ENCODE data around the gene PIK3C2A.

DNA sequence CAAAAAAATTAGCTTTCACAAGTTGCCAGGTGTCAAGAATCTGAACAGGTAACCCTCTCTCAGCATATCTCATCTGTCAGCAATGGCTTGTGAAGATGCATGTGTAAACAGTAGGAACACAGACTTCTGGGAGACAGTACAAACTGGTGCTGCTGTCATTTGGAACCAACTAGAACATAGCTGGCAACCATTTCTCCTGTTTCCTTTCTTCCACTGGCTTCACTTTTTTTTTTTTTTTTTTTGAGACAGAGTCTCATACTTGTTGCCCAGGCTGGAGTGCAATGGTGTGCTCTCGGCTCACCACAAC, 2.1 kb upstream of the PIK3C2A start:
- TF ChIP-seq, protein P1, sequence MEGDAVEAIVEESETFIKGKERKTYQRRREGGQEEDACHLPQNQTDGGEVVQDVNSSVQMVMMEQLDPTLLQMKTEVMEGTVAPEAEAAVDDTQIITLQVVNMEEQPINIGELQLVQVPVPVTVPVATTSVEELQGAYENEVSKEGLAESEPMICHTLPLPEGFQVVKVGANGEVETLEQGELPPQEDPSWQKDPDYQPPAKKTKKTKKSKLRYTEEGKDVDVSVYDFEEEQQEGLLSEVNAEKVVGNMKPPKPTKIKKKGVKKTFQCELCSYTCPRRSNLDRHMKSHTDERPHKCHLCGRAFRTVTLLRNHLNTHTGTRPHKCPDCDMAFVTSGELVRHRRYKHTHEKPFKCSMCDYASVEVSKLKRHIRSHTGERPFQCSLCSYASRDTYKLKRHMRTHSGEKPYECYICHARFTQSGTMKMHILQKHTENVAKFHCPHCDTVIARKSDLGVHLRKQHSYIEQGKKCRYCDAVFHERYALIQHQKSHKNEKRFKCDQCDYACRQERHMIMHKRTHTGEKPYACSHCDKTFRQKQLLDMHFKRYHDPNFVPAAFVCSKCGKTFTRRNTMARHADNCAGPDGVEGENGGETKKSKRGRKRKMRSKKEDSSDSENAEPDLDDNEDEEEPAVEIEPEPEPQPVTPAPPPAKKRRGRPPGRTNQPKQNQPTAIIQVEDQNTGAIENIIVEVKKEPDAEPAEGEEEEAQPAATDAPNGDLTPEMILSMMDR (IDR thresholded peaks at IDR 0.05; ENCODE audit: low read length): no peak
- no peak for TF ChIP-seq EZH2 (IDR thresholded peaks at IDR 0.05; ENCODE audit: borderline replicate concordance, low read length)

All from OCI-LY1 (cell line).